Hematopoietic multipotent progenitor cell (in vitro differentiated cells): ENCODE results near the gene MRAS. TPM values are rescaled to one million over a fixed set of nuclear protein-coding genes. Genes with fewer than 3 reads are reported as not detected.
"Not testable (repeated sequence)": the region's sequence is repeated elsewhere in the genome, so short reads cannot be mapped to it uniquely, and the experiment has no call there.

Experiments
- DNase-seq, 3 donors: peaks; one replicate each; pipeline ENCODE4 v3.0.0-alpha.2; 2011 to 2015; ENCODE audit warnings: low read depth in 2 of 3, low spot score in 2 of 3
- total RNA-seq: library from RNA; depleted of rRNA; stranded (reverse); fragments of >200 nt; gene quantifications from one replicate; pipeline ENCODE4 v1.2.3, GENCODE V29; 2012

MRAS gene
- total RNA-seq, 1 donor = 2.2 TPM

DNA sequence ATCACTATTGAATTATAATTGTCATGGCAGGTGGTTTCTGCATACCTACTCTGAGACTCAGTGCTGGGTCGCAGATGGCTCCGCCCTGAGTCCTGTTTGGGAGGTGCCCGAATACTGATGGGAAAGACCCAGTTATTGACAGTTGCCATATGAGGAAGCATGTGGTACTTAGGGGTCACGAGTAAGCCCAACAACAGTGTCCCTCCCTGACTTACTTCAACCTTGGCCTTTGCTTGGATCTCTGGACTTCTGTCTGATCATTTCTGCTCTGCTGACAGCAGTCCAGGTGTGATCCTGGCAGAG lies 16.8 kb downstream of the MRAS start:
- no peak for DNase-seq

- no peak for DNase-seq
Measured at GRCh38 chr3:138366006-138366759, 17.8 kb downstream of the MRAS start.

DNA sequence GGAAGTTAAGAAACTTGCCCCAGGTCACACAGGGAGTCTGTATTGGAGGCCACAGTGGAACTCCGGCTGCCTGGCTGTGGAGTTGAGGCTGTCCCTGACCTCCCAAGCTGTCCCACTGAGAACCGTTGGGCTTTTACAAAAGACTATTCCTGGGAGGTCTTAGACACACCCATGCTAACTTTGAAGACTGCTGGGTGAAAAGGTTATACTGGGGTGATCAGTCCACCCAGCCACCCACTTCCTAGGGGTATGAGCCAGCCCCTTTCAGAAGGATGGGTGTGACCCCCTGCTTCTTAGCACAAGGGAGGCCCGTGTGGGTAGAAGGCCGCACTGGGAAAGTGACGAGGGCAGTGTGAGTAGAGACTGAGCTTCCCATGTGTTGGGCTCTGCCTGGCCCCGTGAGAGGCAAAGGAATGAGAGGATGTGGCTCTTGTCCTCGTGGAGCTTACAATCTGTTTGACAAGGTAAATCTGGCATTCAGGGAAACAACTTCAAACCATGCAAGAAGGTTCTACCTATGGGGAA lies 19.0 kb downstream of the MRAS start:
- no peak for DNase-seq

GRCh38 chr3:138367911-138368310 lies 19.5 kb downstream of the MRAS start:
- peak in 1 of 3 donors; percentile 32 for DNase-seq

GRCh38 chr3:138369151-138369900 lies 20.9 kb downstream of the MRAS start:
- DNase-seq = no peak

- DNase-seq = no peak
Measured at GRCh38 chr3:138370321-138370720, 21.9 kb downstream of the MRAS start.

GRCh38 chr3:138371070-138371965 lies 22.9 kb downstream of the MRAS start:
- peak in 1 of 3 donors; percentile 13 for DNase-seq

DNA sequence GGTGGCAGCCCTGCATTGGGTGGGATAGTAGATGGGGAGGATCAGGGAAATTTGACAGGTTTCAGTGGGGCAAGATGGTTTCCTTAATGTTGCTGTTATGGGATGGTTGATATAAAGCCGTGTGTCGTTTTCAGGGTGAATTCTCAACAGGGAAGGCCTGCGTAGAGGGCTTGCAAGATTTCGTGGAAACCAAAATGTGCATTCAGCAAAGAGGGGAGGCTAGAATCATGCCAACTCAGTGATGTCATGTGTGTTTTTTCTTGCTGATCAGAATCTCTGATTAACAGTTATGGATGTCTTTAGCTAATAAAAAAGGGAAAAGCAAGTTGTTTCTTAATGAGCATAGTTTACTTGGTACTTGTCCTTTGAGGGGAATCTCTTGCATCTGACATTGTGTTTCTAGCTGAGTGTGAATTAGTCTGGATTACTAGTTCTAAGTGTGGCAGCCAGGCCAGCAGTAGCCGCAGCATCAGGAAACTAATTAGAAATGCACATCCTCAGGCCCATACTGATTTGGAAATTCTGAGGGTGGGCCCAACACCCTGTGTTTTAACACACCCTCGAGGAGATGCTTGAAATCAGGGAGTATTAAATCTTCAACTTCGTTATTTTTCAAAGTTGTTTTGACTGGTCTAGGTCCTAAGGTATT lies 24.8 kb downstream of the MRAS start:
- DNase-seq = no peak

DNA sequence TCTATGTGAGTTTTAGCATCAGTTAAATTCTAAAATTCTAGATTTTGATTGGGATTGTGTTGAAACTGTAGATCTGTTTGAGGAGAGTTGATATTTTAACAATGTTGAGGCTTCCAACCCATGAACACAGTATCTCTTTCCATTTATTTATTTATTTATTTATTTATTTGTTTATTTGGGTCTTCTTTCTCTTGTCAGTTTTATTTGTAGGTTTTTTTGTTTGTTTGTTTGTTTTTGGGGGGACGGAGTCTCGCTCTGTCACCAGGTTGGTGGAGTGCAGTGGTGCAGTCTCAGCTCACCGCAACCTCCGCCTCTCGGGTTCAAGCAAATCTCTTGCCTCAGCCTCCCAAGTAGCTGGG lies 25.3 kb downstream of the MRAS start:
- DNase-seq = no peak

- peak in 1 of 3 donors; percentile 14 for DNase-seq
Measured at GRCh38 chr3:138374573-138375134, 26.3 kb downstream of the MRAS start.

DNA sequence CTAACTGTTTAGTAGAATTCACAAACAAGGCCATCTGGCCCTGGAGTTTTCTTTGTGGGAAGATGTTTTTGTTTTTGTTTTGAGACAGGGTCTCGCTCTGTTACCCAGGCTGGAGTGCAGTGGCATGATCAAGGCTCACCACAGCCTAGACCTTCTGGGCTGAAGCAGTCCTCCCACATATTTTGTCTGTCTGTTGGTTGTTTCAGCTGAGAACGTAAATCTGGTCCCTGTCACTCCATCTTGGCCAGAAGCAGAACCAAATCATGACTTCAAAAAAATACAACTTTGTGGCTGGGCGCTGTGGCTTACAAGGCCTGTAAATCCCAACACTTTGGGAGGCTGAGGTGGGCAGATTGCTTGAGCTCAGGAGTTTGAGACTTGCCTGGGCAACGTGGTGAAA lies 27.1 kb downstream of the MRAS start:
- DNase-seq = no peak

DNA sequence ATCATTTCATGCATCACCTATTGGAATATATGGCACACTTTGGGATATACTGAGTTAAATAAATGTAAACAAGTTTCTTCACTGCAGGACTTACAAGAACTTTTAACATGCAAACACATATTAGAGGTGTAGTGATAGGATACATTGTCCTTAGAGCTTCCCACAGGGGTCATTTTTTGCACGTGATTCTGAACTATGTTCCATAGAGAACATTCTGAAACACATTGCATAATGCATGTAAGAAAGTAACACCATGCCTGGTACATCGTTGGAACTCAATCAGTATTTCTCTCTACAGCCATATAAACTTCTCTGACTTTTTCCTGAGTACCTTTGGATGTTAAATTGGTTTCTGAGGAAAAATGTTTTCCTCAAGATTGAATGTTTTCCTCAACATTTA lies 28.3 kb downstream of the MRAS start:
- DNase-seq = no peak

DNA sequence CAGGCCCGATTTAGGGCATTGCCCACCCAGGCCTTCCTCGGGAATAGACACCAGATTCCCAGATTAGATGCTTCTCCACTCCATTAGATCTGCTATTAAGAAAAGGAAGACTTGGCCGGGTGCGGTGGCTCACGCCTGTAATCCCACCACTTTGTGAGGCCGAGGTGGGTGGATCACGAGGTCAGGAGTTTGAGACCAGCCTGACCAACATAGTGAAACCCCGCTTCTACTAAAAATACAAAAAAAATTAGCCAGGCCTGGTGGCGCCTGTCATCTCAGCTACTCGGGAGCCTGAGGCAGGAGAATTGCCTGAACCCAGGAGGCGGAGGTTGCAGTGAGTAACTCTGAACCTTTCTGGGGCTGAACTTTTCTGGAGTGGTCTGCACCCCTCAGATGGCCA lies 28.8 kb downstream of the MRAS start:
- not testable (repeated sequence) for DNase-seq

- no peak for DNase-seq
Measured at GRCh38 chr3:138377804-138378203, 29.4 kb downstream of the MRAS start.

DNA sequence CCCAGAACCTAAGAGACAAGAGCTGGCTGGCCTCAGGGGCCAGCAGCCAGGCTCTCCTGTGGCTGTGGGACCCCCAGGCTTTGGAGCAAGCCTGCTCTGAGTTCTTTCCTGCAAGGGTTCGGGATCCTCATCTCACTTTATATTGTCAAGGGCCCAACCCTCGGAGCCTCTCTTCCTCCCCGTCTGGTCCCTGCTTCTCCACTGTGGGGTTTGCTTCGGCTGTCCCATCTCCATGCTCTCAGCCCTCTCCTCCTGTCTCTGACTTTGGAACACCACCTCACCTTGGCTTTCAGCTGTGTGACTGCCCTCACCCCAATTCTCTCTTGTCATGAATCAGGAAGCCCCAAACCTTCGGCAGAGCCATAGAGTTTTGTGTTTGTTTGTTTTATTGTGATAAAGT lies 30.0 kb downstream of the MRAS start:
- no peak for DNase-seq

- no peak for DNase-seq
Measured at GRCh38 chr3:138378990-138379389, 30.6 kb downstream of the MRAS start.

DNA sequence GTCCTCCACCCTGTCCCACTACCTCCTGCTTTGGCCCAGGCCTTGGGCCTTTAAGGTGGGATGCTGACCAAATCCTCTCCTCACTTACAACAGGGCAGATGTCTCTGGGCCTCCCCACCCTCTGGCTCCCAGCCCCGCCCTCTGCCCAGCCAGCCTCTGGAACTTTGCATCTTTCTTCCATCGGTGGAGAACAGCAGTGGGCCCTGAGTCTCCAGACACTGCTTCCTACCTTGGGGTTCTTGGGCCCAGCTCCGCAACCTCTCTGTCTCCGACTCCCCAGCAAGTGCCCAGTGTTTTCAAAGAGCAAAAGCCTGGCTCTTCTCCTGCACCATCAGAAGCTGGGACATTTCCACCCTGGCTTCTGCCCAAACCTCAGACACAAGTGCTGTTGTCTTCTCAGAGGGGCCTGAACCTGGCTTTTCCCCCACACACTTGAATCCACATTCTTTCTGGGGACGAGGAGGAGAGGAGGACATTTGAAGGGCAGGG lies 33.1 kb downstream of the MRAS start:
- DNase-seq = no peak

DNA sequence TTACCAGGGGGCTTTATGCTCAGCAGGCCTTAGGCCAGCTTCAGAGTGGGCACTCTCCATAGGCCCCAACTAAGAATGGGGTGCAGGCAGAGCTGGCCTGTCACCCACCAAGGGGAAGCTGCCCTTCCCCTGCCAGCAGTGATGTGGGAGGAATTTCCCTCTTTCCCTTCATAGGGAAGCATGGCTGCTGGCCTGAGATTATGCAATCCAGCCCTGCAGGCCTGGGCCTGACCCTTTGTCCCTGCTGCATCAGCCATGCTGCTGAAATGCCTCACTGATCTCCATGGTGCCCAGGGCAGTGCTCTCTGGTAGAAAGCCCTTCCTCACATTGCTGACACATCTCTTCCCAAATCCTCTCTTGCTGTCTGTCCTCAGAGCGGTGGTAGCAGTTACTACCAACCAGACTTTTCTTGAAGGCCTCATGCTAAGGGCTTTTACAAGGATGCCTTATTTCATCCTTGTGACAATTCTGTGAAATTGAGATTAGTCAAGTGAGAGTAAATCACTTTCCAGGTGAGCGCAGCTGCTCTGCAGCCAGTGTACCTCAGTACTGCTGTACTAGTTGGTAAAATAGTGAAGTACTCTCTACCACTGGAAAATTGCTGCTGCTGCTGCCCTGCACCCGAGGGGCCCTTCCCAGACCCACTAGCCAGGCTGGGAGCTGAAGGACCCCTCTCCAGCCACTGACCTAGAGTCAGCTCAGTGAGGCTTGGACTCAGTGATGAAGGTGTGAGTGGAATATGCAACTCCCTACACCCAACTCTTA lies 33.8 kb downstream of the MRAS start:
- DNase-seq = no peak

- no peak for DNase-seq
Measured at GRCh38 chr3:138383715-138384465, 35.5 kb downstream of the MRAS start.
